HG03457 (cell line): ENCODE data around the gene TMEM132C.

ENCODE experiments used
- ATAC-seq: cut with Tn5 transposase; IDR thresholded peaks from one replicate; pipeline ENCODE4 v1.9.1; 2021; ENCODE audit warnings: moderate number of reproducible peaks; ENCODE audit not compliant: unreplicated experiment

TMEM132C gene

GRCh38 chr12:128402486-128403243, 135.7 kb downstream of the TMEM132C start:
- no peak for ATAC-seq

DNA sequence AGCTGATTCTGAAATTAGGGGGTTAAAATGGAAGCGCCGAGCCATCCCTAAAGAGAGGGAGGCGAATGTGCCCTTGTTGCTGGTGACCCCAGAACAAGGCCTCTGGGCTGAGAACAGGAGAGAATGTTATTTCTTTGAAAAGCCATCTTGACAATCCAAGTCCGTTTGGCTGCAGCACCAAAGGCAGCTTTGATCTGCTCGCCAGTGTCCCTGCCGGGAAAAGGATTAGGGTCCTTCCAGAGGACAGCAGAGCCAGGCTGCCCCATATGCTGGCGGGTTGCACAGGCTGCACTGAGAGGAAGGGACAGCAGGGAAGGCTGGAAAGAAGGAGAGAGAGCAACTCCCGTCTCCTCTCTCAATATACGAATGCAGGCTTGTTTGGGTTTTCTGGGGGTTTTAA, 141.7 kb downstream of the TMEM132C start:
- ATAC-seq = no peak

DNA sequence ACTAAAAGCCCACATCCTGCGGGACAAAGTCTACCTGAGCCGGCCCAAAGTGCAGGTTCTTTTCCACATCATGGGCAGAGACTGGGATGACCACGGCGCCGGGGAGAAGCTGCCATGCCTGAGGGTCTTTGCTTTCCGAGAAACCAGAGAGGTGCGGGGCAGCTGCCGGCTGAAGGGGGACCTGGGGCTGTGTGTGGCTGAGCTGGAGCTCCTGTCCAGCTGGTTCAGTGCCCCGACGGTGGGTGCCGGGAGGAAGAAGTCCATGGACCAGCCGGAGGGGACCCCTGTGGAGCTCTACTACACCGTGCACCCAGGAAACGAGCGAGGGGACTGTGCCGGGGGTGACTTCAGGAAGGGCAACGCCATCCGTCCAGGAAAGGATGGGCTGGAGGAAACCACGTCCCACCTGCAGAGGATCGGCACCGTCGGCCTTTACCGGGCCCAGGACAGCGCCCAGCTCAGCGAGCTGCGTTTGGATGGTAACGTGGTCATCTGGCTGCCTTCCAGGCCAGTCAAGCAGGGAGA, 148.1 kb downstream of the TMEM132C start:
- no peak for ATAC-seq

- ATAC-seq = no peak
Measured at GRCh38 chr12:128418944-128419343, 152.0 kb downstream of the TMEM132C start.

- ATAC-seq = no peak
Measured at GRCh38 chr12:128420163-128420562, 153.2 kb downstream of the TMEM132C start.

DNA sequence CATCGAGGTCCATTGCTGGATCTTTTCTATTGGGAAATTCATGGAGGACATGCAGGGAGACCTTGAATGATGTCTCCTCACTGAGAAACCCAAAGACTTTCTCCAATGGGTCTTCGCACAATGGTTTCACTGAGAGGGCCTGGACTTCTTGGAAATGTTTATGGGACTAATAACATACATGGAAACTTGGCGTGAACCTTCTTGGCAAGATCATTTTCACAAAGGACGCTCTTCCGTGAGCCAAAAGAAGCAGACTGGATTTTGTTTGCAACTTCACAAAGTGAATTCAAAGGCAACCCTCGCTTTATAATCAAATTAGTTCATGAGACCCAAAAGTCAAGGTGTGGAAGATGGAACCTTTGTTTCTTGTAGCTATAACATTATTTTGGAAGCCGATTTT, 154.4 kb downstream of the TMEM132C start:
- ATAC-seq = no peak

- no peak for ATAC-seq
Measured at GRCh38 chr12:128423205-128423604, 156.2 kb downstream of the TMEM132C start.

GRCh38 chr12:128424931-128425431, 158.0 kb downstream of the TMEM132C start:
- no peak for ATAC-seq

DNA sequence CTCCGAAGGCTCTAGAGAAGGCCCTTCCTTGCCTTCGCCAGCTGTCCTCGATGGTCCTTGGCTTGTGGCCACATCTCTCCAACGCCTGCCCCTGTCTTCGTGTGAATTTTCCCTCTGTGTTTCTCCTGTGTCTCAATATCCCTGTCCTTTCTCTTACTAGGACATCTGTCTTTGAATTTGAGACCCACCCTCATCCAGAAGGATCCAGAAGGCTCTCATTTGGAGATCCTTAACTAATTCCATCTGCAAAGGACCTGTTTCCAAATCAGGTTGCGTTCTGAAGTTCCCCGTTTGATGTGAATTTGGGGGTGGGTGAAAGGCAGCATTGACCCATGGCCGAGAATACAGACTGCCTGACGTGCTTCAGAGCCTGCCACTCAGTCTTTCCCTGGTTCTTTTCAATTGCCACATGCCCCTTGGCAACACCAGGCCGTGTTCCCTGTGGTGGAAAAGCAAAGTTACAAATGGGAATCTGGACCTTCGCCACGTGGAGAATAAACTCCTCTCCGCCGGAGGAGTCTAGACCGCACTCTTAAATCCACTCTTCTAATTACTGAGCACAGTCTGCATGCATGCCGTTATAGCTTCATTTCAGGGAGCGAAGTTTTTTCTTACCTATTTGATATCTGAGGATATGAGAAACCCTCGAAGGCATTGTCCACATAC, 158.8 kb downstream of the TMEM132C start:
- no peak for ATAC-seq

DNA sequence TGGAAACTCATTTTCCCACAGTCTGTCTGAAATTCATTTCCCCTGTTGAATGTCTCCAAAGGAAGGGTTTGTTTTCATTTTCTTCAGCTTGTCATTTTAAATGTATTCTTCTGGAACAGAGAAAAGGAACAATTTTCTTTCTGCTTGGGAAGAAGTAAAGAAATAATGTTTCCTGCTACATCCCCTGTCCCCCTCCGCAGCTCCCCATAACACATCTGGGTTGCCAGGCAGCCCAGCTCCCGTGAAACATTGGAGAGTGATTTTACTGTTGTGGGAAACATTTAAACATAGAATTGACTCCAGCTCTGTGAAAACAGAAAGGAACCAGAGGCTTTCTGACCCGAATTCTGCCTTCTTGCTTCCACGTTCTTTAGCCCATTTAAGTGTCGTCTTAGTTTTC, 159.5 kb downstream of the TMEM132C start:
- ATAC-seq = no peak

GRCh38 chr12:128439796-128440195, 172.8 kb downstream of the TMEM132C start:
- ATAC-seq = no peak

DNA sequence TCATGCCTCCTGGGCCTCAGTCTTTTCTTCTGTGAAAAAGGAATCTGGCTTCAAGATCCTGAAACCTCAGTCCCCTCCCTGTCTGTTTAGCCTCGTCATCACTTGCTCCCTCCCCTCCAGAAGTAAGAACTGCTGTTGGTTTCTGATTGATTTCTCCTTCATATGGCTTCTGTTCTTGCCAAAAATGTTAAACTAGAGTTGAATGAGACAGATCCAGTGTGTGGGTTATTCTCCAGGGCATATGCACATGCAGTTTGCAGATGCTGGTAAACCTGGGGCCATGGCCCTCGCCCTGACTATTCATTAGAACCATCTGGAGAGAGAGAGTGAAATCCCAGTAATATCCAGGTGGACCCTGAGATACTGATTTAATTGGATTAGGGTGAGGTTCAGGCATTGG, 175.1 kb downstream of the TMEM132C start:
- ATAC-seq = no peak

GRCh38 chr12:128444598-128444997, 177.6 kb downstream of the TMEM132C start:
- no peak for ATAC-seq

- no peak for ATAC-seq
Measured at GRCh38 chr12:128445415-128446127, 178.6 kb downstream of the TMEM132C start.

DNA sequence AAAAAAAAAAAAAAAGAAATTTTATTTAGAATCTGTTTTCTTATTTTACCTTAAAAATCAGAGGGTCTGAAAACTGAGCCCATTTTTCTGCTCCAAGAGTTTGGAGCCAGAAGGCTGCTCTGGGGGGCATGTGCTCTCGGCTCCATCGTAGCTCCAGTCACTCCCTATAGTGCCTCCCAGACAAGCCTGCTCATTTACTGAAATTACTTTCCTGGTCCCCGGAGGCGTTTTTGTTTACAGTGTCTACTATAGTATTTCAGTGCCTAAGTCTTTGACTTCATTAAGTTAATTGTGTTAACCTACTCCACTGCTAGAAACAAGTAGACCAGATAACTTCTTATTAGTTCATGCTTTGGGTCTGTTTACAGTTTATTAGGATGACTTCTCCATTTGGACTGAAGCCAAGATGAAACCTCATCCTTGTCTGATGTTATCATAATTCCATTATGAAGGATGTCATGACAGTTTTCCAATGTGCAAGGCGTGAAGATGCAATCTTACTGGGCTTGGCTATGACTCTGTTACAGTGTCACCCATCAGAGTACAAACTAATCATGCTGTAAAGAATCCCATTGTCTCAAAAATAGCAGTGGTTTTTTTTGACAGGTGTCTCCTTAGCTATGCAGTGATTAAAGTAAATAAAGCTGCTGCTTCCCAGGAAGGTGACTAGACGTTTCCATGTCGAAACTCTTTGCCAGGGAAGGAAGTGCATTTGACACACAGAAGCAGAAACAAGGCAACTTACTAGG, 182.3 kb downstream of the TMEM132C start:
- ATAC-seq = no peak

DNA sequence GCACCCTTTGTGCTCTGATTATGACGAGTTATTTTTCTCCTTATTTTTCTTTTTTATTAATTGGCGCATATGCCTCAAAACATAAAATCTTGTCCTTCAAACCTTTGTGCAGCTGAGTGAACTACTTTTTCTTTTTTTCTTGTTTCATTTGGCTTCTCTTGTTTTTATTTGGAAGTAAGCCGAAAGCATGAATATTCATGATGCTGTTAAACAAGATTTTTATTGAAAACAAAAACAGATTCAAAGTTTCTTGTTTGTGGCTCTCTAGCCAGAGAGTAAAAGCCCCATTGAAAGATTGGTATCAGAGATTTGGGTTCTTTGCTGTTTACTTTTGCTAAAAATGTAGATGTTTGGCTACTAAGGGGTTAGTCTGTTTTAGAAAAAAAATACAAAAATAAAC, 183.8 kb downstream of the TMEM132C start:
- no peak for ATAC-seq

DNA sequence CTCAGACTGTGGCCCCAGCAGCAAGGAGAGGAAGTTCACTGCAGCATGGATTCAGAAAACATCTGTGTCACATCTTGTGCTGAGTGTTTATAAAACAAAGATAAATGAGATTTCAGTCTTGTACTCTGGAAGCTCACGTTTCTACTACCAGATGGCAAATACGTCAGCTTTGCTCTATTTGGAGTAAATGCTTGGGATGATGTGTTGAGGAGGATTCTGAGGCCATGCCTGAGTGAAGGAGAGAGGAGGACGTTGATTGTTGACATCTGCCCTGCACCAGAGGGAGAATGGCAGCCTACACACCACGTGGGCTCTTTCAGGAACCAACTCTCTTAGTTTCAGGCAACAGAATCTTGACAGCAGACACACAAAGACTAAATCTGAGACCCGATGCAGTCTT, 188.9 kb downstream of the TMEM132C start:
- ATAC-seq = no peak

- ATAC-seq = no peak
Measured at GRCh38 chr12:128456922-128457321, 190.0 kb downstream of the TMEM132C start.

DNA sequence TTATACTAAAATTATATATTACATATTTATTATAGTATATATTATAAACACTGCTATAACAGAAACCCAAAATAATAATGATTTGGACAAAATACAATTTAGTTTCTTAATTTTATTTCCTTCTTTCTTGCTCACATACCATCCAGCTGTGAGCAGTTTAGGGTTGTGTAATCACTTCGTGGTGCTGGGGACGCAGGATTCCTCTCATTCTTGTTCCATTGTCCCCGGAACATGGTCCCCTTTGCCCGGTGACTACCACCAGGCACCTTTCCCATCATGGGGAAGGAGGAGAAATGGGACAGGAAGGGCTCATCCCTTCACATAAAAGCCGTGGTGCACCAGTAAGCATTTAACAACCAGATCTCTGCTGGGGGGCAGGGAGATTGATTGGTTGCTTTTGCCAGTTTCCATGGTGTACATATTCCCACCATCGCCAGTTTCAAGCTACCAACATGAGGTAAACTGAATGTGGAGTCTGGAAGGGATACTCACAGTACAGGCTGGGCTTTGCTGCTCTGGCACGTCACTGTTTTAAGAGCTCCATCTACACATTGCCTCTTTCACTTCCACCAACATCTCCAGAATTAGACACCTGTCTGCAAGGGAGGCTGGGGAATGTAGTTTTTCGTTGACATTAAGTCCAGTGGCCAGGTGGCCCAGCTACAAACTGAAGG, 191.5 kb downstream of the TMEM132C start:
- no peak for ATAC-seq

DNA sequence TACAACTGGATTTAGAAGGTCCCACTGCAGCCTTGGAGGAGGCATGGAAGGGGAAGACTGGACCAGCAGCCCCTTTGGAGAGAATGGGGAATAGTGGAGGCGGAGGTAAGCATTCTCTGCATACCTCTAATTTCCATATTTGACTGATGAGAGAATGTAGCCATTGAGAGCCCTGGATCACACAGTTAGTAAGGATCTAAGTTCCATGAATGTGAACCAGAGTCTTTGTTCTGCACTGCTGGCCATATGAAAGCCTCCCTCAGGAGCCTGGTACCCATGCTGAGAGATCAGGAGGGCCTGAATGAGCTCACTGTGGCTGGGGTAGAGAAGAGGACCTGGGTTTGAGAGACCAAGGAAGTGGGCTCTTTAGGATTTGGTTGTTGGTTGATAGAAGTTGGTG, 192.1 kb downstream of the TMEM132C start:
- ATAC-seq = no peak
